Left lobe of liver (tissue), 2 donors: ENCODE results near the gene MAGEA2. TPM values are rescaled to one million over a fixed set of nuclear protein-coding genes. Genes with fewer than 3 reads are reported as not detected.
"Not testable (repeated sequence)": the region's sequence is repeated elsewhere in the genome, so short reads cannot be mapped to it uniquely, and the experiment has no call there.

ENCODE experiments used
- ATAC-seq: fragments of 200-7000 bp; cut with Tn5 transposase; one replicate; pipeline ENCODE4 v1.9.1; 2020; ENCODE audit warnings: mild to moderate bottlenecking, moderate library complexity
- DNase-seq: peaks from one replicate; pipeline ENCODE4 v3.0.0-alpha.2; 2020; ENCODE audit warnings: low spot score
- total RNA-seq: library from RNA; stranded (reverse); gene quantifications from one replicate; pipeline ENCODE4 v1.2.1, GENCODE V29; 2021
- donor health status: DM: no; HTN: no; CAD: no; lungs with moderate emphysema.
- donor health status: DM: no; HTN: yes; CAD: no.

MAGEA2 gene, protein sequence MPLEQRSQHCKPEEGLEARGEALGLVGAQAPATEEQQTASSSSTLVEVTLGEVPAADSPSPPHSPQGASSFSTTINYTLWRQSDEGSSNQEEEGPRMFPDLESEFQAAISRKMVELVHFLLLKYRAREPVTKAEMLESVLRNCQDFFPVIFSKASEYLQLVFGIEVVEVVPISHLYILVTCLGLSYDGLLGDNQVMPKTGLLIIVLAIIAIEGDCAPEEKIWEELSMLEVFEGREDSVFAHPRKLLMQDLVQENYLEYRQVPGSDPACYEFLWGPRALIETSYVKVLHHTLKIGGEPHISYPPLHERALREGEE
- total RNA-seq, result not detected

- DNase-seq, result not testable (repeated sequence)
Measured at GRCh38 chrX:152753686-152754650, at the start of gene MAGEA2. Gene MAGEA2 (minus strand): TSS chrX:152753842. CDS start chrX:152751363, 2,479 bp downstream.

DNA sequence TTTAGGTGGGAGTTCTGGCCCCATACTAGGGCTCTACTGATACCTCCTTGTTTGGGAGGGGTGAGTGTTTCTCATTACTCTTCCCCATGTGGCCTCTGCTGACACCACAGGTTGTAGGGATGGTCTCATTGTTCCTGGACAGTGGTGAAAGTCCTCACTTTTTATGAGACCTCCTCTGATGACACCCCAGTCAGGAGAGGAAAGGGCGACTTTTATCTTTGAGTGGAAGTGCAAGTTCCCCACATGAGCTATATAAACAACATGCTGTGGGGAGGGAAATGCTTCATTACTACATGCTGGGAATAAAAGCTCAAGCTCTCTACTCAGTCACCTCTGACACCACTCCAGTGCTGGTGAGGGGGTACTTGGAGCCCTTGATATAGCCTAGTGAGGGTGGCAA, 45.3 kb upstream of the MAGEA2 start:
- no peak for DNase-seq
- no peak for ATAC-seq

More at GRCh38 chrX:152753686-152754650, at the start of gene MAGEA2:
- ATAC-seq, result not testable (repeated sequence)

DNA sequence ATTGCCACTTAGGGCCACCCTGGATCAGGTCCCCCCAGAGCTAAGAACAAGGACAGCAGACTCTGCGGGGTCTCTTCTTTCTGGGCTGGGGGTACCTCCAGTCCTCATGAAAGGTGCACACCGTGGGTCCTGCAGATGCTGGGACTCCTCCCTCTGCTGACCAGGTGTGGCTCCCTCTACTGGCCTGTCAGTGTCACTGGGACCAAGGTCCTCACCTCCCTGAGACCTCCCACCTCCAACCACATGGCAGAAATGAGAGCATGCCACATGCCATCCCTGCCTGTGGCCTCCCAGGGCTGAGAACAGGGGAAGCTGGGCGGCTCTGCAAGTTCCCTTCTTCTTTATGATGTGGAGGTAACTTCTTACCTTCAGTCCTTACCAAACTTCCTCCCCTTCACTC, 33.4 kb upstream of the MAGEA2 start:
- ATAC-seq, result peak; percentile 85
- DNase-seq, result not testable (repeated sequence)

DNA sequence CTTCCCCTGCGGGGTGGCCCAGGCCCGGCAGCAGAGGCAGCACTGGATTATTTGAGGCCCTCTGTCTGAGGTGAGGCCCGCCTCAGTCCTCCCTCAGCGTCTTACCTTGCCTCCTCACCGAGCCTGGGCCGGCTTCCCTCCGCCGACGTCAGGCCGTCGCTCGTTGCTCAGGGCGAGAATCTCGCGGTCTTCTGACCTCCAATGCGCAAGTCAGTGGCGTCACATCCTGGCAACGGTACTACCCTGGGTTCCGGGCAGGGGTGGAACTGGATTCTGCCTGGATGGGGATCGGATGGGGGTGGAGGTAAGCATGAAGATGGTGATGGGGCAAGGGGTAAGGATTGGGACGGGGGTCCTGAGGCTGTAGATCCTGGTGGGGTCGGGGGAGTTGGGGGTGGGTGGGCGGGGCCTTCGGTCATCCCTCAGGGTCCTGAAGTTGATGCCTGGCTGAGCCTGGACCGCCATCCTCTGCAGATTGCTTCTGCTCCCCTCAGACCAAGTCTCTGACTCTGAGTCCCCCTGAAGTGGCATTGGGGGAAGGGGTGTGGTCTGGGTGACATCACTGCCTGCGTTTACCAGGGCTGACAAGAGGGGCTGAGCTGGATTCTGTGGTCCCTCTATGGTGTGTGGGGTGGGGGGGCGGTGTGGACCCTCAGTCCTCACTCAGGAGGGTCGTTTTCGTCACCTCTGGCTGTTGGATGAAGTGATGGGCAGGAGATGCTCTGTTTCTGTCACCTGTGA, 16.1 kb upstream of the MAGEA2 start, which contains the start of gene MAGEA6:
Gene MAGEA6 (minus strand): TSS at position 141 of the 741 bp plus-strand sequence. CDS start 2,039 bp downstream, outside the sequence.
- not testable (repeated sequence) for ATAC-seq, DNase-seq

DNA sequence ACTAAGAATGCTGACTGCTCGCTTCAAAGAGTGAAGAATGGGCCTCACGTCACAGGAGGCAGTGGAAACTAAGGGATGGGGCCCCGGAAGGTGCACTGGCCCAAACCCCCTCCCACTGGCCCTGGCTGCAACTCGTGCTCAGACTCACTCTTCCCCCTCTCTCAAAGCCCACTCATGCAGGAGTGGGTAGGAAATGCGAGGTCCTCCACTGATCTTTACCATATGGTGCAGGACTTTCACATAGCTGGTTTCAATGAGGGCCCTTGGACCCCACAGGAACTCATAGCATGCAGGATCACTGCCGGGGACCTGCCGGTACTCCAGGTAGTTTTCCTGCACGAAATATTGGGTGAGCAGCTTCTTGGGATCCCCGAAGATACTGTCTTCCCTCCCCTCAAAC, 12.9 kb upstream of the MAGEA2 start:
- DNase-seq, ATAC-seq: not testable (repeated sequence)

GRCh38 chrX:152761582-152761981, 7.9 kb upstream of the MAGEA2 start:
- ATAC-seq, result peak; percentile 99
- DNase-seq, result not testable (repeated sequence)

- not testable (repeated sequence) for DNase-seq, ATAC-seq
Measured at GRCh38 chrX:152759544-152759943, 5.9 kb upstream of the MAGEA2 start.

DNA sequence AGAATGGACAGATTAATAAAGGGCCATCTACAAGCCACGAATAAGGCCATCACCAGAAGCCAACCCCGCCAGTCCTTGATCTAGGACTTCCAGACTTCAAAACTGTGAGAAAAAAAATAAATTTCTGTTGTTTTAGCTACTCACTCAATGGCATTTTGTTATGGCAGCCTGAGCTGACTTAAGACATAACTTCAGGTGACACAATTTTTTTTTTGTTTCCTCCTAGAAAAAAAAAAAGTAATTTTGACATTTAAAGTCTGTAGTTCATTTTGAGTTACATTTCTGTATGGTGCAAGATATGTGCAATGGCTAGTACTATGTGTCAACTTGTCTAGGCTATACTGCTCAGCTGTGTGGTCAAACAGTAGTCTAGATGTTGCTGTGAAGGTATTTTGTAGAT, 5.3 kb upstream of the MAGEA2 start, which contains the start of gene CSAG3:
Gene CSAG3 (plus strand): TSS at position 301 of the 400 bp plus-strand sequence.
- ATAC-seq, DNase-seq: not testable (repeated sequence)

DNA sequence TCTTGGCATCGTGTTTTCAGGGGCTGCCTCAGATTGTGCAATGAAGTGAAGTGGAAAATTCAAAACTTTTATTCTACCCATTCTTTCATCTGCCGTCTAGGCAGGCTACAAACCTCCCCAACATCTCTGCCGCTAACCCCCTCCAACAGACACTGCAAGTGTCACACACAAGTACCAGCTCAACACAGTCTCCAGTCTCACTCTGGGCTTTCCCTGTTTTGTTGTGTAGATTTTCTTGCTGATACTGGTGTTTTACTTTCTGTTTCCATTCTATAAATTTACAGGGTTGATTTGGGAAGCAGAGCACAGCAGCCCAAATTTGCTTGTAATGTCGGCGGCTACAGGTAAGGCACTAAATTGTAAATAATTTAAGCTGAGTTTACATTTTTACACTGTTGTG, 1.2 kb upstream of the MAGEA2 start:
- not testable (repeated sequence) for ATAC-seq, DNase-seq

- no peak for DNase-seq
- no peak for ATAC-seq
Measured at GRCh38 chrX:152738560-152738959, 15.1 kb downstream of the MAGEA2 start.

DNA sequence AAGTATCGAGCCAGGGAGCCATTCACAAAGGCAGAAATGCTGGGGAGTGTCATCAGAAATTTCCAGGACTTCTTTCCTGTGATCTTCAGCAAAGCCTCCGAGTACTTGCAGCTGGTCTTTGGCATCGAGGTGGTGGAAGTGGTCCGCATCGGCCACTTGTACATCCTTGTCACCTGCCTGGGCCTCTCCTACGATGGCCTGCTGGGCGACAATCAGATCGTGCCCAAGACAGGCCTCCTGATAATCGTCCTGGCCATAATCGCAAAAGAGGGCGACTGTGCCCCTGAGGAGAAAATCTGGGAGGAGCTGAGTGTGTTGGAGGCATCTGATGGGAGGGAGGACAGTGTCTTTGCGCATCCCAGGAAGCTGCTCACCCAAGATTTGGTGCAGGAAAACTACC, 17.1 kb downstream of the MAGEA2 start:
- ATAC-seq, DNase-seq: not testable (repeated sequence)

DNA sequence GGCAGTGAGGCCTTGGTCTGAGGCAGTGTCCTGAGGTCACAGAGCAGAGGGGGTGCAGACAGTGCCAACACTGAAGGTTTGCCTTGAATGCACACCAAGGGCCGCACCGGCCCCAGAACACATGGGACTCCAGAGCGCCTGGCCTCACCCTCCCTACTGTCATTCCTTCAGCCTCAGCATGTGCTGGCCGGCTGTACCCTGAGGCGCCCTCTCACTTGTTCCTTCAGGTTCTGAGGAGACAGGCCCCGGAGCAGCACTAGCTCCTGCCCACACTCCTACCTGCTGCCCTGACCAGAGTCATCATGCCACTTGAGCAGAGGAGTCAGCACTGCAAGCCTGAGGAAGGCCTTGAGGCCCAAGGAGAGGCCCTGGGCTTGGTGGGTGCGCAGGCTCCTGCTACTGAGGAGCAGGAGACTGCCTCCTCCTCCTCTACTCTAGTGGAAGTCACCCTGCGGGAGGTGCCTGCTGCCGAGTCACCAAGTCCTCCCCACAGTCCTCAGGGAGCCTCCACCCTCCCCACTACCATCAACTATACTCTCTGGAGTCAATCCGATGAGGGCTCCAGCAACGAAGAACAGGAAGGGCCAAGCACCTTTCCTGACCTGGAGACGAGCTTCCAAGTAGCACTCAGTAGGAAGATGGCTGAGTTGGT, 17.7 kb downstream of the MAGEA2 start:
- no peak for DNase-seq
- no peak for ATAC-seq

- no peak for ATAC-seq
Measured at GRCh38 chrX:152735101-152735500, 18.5 kb downstream of the MAGEA2 start.

GRCh38 chrX:152734143-152734858, 19.3 kb downstream of the MAGEA2 start:
- DNase-seq, ATAC-seq: not testable (repeated sequence)

More at GRCh38 chrX:152735101-152735500, 18.5 kb downstream of the MAGEA2 start:
- DNase-seq, result no peak

DNA sequence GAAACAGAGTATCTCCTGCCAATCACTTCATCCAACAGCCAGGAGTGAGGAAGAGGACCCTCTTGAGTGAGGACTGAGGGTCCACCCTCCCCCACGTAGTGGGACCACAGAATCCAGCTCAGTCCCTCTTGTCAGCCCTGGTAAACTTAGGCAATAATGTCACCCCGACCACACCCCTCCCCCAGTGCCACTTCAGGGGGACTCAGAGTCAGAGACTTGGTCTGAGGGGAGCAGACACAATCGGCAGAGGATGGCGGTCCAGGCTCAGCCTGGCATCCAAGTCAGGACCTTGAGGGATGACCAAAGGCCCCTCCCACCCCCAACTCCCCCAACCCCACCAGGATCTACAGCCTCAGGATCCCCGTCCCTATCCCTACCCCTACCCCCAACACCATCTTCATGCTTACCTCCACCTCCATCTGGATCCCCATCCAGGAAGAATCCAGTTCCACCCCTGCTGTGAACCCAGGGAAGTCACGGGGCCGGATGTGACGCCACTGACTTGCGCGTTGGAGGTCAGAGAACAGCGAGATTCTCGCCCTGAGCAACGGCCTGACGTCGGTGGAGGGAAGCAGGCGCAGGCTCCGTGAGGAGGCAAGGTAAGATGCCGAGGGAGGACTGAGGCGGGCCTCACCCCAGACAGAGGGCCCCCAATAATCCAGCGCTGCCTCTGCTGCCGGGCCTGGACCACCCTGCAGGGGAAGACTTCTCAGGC, 20.2 kb downstream of the MAGEA2 start, which contains the start of the genes CSAG1 and MAGEA12:
Gene CSAG1 (minus strand): TSS at position 461 of the 715 bp plus-strand sequence. CDS start 1,261 bp downstream, outside the sequence.
Gene MAGEA12 (plus strand): TSS at position 497 of the 715 bp plus-strand sequence. CDS start 2,405 bp downstream, outside the sequence.
- no peak for DNase-seq
- ATAC-seq, result no peak

- no peak for ATAC-seq
- DNase-seq, result no peak
Measured at GRCh38 chrX:152725409-152725808, 28.2 kb downstream of the MAGEA2 start.

DNA sequence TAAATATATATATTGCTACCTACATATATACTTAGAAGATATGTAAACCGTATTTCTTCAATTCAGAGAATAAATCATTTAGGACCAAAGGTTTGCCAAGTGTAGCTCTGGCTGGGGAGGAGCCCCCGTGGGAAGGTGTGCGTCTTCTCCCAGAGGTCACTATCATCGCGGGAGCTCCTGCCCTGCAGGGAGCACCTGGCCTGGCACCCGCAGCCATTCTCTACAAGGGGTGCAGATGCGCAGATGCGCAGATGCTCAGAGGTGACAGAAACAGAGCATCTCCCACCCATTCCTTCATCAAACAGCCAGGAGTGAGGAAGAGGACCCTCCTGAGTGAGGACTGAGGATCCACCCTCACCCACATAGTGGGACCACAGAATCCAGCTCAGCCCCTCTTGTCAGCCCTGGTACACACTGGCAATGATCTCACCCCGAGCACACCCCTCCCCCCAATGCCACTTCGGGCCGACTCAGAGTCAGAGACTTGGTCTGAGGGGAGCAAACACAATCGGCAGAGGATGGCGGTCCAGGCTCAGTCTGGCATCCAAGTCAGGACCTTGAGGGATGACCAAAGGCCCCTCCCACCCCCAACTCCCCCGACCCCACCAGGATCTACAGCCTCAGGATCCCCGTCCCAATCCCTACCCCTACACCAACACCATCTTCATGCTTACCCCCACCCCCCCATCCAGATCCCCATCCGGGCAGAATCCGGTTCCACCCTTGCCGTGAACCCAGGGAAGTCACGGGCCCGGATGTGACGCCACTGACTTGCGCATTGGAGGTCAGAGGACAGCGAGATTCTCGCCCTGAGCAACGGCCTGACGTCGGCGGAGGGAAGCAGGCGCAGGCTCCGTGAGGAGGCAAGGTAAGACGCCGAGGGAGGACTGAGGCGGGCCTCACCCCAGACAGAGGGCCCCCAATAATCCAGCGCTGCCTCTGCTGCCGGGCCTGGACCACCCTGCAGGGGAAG, 39.5 kb downstream of the MAGEA2 start, which contains the start of gene MAGEA2B:
Gene MAGEA2B (plus strand): TSS at position 814 of the 973 bp plus-strand sequence. CDS start 2,479 bp downstream, outside the sequence.
- not testable (repeated sequence) for ATAC-seq, DNase-seq
